Activated naive CD4-positive, alpha-beta T cell (primary cell): ENCODE measurements around the gene PGF.

Experiments used
- DNase-seq, 4 experiments: peaks; one replicate each; lab custom pipeline; 2025; lab: John Stamatoyannopoulos, UW

PGF gene

GRCh38 chr14:74898694-74899093 is 56.7 kb downstream of the PGF start:
- no peak for DNase-seq

GRCh38 chr14:74898083-74898482 is 57.3 kb downstream of the PGF start:
- DNase-seq = no peak

- no peak for DNase-seq
Measured at GRCh38 chr14:74897642-74898041, 57.8 kb downstream of the PGF start.

GRCh38 chr14:74896400-74896799 is 59.0 kb downstream of the PGF start:
- no peak for DNase-seq

GRCh38 chr14:74893614-74894091 is 61.7 kb downstream of the PGF start:
- DNase-seq = no peak

DNA sequence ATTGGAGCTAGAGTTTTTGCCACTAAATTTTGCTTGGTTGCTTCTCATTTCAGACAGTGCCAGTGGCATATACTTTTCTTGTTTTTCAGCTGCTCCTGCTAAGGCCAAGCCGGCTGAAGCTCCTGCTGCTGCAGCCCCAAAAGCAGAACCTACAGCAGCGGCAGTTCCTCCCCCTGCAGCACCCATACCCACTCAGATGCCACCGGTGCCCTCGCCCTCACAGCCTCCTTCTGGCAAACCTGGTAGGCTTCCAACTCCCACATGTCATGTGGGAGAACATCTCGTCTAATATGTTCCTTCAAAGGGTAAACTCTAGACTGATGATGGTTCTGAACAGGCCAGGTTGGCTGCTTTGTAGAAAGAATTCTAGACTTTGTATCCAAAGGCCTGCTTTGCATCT is 62.7 kb downstream of the PGF start:
- no peak for DNase-seq

GRCh38 chr14:74891870-74892269 is 63.5 kb downstream of the PGF start:
- DNase-seq = no peak
